ENCODE results near the gene IGF1.

Gene IGF1

GRCh38 chr12:102480406-102480805 is at the start of gene IGF1:
Gene IGF1, minus strand, starts transcription at chr12:102480563. Its CDS starts 182 bp downstream, at chr12:102480381.
- H3K27ac ChIP-seq = no peak within 1 kb of the TSS
- TF ChIP-seq, protein P1, sequence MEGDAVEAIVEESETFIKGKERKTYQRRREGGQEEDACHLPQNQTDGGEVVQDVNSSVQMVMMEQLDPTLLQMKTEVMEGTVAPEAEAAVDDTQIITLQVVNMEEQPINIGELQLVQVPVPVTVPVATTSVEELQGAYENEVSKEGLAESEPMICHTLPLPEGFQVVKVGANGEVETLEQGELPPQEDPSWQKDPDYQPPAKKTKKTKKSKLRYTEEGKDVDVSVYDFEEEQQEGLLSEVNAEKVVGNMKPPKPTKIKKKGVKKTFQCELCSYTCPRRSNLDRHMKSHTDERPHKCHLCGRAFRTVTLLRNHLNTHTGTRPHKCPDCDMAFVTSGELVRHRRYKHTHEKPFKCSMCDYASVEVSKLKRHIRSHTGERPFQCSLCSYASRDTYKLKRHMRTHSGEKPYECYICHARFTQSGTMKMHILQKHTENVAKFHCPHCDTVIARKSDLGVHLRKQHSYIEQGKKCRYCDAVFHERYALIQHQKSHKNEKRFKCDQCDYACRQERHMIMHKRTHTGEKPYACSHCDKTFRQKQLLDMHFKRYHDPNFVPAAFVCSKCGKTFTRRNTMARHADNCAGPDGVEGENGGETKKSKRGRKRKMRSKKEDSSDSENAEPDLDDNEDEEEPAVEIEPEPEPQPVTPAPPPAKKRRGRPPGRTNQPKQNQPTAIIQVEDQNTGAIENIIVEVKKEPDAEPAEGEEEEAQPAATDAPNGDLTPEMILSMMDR (IDR thresholded peaks at IDR 0.05) = no peak

DNA sequence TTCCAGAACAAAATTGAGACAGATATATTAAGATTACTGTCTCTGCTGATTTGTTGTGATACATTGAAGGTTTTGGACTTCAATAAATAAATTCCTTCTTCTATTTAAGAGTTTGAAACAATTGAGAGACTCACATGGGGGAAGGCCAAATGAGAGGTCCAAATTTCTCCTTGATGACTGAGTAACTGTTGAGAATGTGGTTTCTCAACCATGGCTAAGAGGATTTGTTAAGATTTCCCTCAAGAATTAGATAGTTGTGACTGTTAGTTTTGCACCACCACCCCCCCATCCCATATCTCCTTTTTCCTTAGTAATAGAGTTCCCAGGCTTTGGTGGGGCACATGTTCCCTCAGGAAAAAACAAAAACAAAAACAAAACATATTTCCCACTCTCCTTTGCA is 47.7 kb upstream of the IGF1 start:
- Histone ChIP-seq H3K4me3 (ENCODE audit: low read depth in 1 of 2, low read length in 1 of 2) (no peak overlapping the region), H3K27me3 (peaks cover 4% of the 10 kb centered on the region), H3K36me3 (no peaks in the 10 kb centered on the region), H3K27ac (no peak overlapping the region), H3K4me1 (ENCODE audit: control insufficient read depth in 1 of 2, insufficient read depth in 1 of 2, low read depth in 1 of 2, low read length in 1 of 2) (no peaks in the 10 kb centered on the region), H3K9me3 (no peaks in the 10 kb centered on the region)
- TF ChIP-seq, protein P1 (IDR thresholded peaks at IDR 0.05) = no peak

More at GRCh38 chr12:102480406-102480805, at the start of gene IGF1:
- peaks cover 34% of the 10 kb centered on the region for H3K27me3 ChIP-seq
- H3K4me3 ChIP-seq (ENCODE audit: low read depth in 1 of 2, low read length in 1 of 2) = no peak within 1 kb of the TSS
- H3K4me1 ChIP-seq (ENCODE audit: control insufficient read depth in 1 of 2, insufficient read depth in 1 of 2, low read depth in 1 of 2, low read length in 1 of 2) = peaks cover 3 to 6% of the 10 kb centered on the region in 2 experiments
- no peaks in the 10 kb centered on the region for H3K9me3 ChIP-seq
- H3K36me3 ChIP-seq = no peaks in the 10 kb centered on the region

- Histone ChIP-seq H3K27me3 (peaks cover 4% of the 10 kb centered on the region), H3K27ac (no peak overlapping the region), H3K36me3 (no peaks in the 10 kb centered on the region), H3K4me3 (ENCODE audit: low read depth in 1 of 2, low read length in 1 of 2) (no peak overlapping the region), H3K4me1 (ENCODE audit: control insufficient read depth in 1 of 2, insufficient read depth in 1 of 2, low read depth in 1 of 2, low read length in 1 of 2) (no peaks in the 10 kb centered on the region), H3K9me3 (no peaks in the 10 kb centered on the region)
- TF ChIP-seq, protein P1 (IDR thresholded peaks at IDR 0.05) = no peak
These were observed 46.9 kb upstream of the IGF1 start for GRCh38 chr12:102527171-102527720.

DNA sequence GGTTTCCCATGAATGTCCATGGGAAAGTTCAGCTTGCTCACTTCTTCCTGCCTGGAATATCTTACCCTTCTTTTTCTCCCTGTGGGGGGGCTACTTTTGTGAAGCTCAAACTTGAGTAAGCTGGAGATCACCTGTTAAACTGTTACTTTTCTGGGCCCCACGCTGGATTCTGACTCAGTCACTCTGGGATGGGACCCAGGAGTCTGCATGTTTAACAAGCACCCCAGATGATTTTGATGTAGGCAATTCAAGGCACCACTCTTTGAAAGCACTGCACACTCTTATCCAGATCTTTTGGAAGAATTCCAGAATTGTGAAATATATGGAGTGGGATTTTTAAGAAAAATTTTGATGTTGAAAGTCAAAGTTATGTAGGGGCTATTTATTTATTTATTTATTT is 46.3 kb upstream of the IGF1 start:
- no peaks in the 10 kb centered on the region for H3K9me3 ChIP-seq

GRCh38 chr12:102522768-102523167 is 42.4 kb upstream of the IGF1 start:
- TF ChIP-seq, protein P1 (IDR thresholded peaks at IDR 0.05) = no peak
- no peaks in the 10 kb centered on the region for H3K36me3 ChIP-seq
- peaks cover 4% of the 10 kb centered on the region for H3K27me3 ChIP-seq
- no peak overlapping the region for H3K4me3 ChIP-seq (ENCODE audit: low read depth in 1 of 2, low read length in 1 of 2)
- no peaks in the 10 kb centered on the region for H3K4me1 ChIP-seq (ENCODE audit: control insufficient read depth in 1 of 2, insufficient read depth in 1 of 2, low read depth in 1 of 2, low read length in 1 of 2)
- H3K9me3 ChIP-seq = no peaks in the 10 kb centered on the region
- H3K27ac ChIP-seq = no peak overlapping the region

More for the DNA sequence above, 46.3 kb upstream of the IGF1 start:
- no peaks in the 10 kb centered on the region for H3K36me3 ChIP-seq
- TF ChIP-seq, protein P1 (IDR thresholded peaks at IDR 0.05) = no peak
- peaks cover 4% of the 10 kb centered on the region for H3K27me3 ChIP-seq
- H3K4me3 ChIP-seq (ENCODE audit: low read depth in 1 of 2, low read length in 1 of 2) = no peak overlapping the region
- no peak overlapping the region for H3K27ac ChIP-seq
- no peaks in the 10 kb centered on the region for H3K4me1 ChIP-seq (ENCODE audit: control insufficient read depth in 1 of 2, insufficient read depth in 1 of 2, low read depth in 1 of 2, low read length in 1 of 2)
